Skeletal muscle tissue (tissue), 4 donors: ENCODE data around the gene DMXL1. TPM values are rescaled to one million over a fixed set of nuclear protein-coding genes. Genes with fewer than 3 reads are reported as not detected.

Experiments used
- H3K27ac ChIP-seq: one replicate; pipeline ENCODE4 v1.7.0; 2013; ENCODE audit warnings: mild to moderate bottlenecking, low read depth, low read length, inconsistent platforms
- H3K27me3 ChIP-seq, 3 donors: one replicate each; pipeline ENCODE4 v1.7.0; 2013; ENCODE audit warnings: low read length in 3 of 3; ENCODE audit not compliant: control insufficient read depth in 3 of 3, insufficient read depth in 3 of 3
- H3K36me3 ChIP-seq, 3 donors: one replicate each; pipeline ENCODE4 v1.7.0; 2013; ENCODE audit warnings: low read length in 3 of 3; ENCODE audit not compliant: control insufficient read depth in 3 of 3, insufficient read depth in 3 of 3
- H3K4me1 ChIP-seq, 3 donors: one replicate each; pipeline ENCODE4 v1.7.0; 2013; ENCODE audit warnings: low read length in 3 of 3, mild to moderate bottlenecking in 3 of 3; ENCODE audit not compliant: control insufficient read depth in 3 of 3, insufficient read depth in 3 of 3
- H3K4me3 ChIP-seq, 3 donors: one replicate each; pipeline ENCODE4 v1.7.0; 2013; ENCODE audit warnings: low read length in 3 of 3
- H3K9ac ChIP-seq, 3 donors: one replicate each; pipeline ENCODE4 v1.7.0; 2013; ENCODE audit warnings: low read length in 3 of 3, mild to moderate bottlenecking in 3 of 3, moderate library complexity in 2 of 3, low read depth in 1 of 3
- H3K9me3 ChIP-seq, 3 donors: one replicate each; pipeline ENCODE4 v1.7.0; 2013; ENCODE audit warnings: low read length in 3 of 3; ENCODE audit not compliant: control insufficient read depth in 3 of 3
- total RNA-seq: library from RNA; depleted of rRNA; stranded (reverse); fragments of >200 nt; gene quantifications from one replicate; pipeline ENCODE4 v1.2.3, GENCODE V29; 2014
- donor health status: Osteomylitis.

Gene DMXL1
- total RNA-seq, 1 donor from 2014 or later: 61.1 TPM

DNA sequence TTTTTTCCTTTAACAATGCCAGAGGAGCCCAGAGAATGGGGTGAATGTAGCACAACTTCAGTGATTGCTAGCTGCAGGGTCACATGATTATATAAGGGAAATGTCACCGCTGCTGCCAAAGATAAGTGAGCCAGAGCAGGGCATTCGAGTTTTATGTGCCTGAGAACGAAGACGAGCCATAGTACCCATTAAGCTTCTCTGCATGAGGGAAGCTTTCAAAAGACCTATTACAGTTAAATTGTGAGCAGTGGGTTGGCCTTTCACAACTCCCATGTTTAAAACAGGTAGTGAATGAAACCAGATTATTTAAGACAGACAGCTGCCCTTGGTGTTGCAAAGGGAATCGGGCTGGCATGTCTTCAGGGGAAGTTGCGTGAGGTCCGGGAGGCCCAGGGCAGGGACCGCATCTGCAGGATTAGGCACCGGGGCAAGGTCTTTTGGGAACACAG, 202.5 kb downstream of the DMXL1 start:
- no peaks in the 10 kb centered on the region for H3K27me3 ChIP-seq

GRCh38 chr5:119274030-119274766, 203.3 kb downstream of the DMXL1 start:
- Histone ChIP-seq H3K27ac (no peak overlapping the region), H3K9me3 (no peaks in the 10 kb centered on the region), H3K4me1 (peaks cover 1 to 9% (median 2%) of the 10 kb centered on the region in 3 donors), H3K36me3 (no peaks in the 10 kb centered on the region), H3K9ac (no peak overlapping the region), H3K27me3 (no peaks in the 10 kb centered on the region), H3K4me3 (no peak overlapping the region)

More for the DNA sequence above, 202.5 kb downstream of the DMXL1 start:
- no peaks in the 10 kb centered on the region for H3K36me3 ChIP-seq
- H3K4me3 ChIP-seq: no peak overlapping the region
- H3K9me3 ChIP-seq: no peaks in the 10 kb centered on the region
- H3K4me1 ChIP-seq: peaks cover 5 to 14% (median 6%) of the 10 kb centered on the region in 3 donors
- no peak overlapping the region for H3K27ac ChIP-seq
- H3K9ac ChIP-seq: no peak overlapping the region

- Histone ChIP-seq H3K4me1 (peaks cover 0 to 5% (median 0%) of the 10 kb centered on the region in 3 donors), H3K36me3 (no peaks in the 10 kb centered on the region), H3K27ac (no peak overlapping the region), H3K9ac (no peak overlapping the region), H3K27me3 (no peaks in the 10 kb centered on the region), H3K4me3 (no peak overlapping the region), H3K9me3 (no peaks in the 10 kb centered on the region)
Observed at GRCh38 chr5:119274767-119275130, 203.9 kb downstream of the DMXL1 start.

- Histone ChIP-seq H3K27me3 (no peaks in the 10 kb centered on the region), H3K27ac (no peak overlapping the region), H3K9me3 (no peaks in the 10 kb centered on the region), H3K9ac (no peak overlapping the region), H3K4me1 (peaks cover 0 to 5% (median 0%) of the 10 kb centered on the region in 3 donors), H3K4me3 (no peak overlapping the region), H3K36me3 (no peaks in the 10 kb centered on the region)
Observed at GRCh38 chr5:119275146-119275545, 204.3 kb downstream of the DMXL1 start.

DNA sequence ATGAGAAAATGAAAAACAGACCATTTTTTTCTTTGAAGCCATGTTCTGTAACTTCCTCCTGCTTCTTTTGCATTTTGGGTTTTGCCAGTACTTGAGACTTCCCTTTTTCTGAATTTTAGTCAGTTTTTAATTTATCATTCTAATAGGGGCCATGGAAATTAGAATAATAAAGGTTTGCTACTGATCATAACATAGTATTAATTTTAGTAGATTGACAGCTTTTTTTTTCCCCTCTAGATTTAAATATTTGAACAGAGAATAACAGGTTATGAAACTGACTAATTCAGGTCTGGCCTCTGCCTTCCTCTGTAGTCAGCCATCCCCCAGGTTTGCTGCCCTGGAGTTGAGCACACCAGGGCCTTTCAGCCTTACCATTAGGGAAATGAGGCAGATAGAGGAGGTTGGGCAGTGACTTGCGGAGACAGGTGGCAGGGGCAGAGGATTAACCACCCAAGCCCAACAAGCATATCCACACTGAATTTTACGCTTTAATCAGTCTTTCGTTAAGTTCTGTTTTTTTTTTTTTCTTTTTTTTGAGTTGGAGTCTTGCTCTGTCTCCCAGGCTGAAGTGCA, 204.8 kb downstream of the DMXL1 start:
- Histone ChIP-seq H3K27ac (no peak overlapping the region), H3K27me3 (no peaks in the 10 kb centered on the region), H3K36me3 (no peaks in the 10 kb centered on the region), H3K4me1 (peaks cover 0 to 5% (median 0%) of the 10 kb centered on the region in 3 donors), H3K9me3 (no peaks in the 10 kb centered on the region), H3K4me3 (no peak overlapping the region), H3K9ac (no peak overlapping the region)

GRCh38 chr5:119276978-119277377, 206.1 kb downstream of the DMXL1 start:
- no peak overlapping the region for H3K27ac ChIP-seq
- H3K27me3 ChIP-seq: no peaks in the 10 kb centered on the region
- no peaks in the 10 kb centered on the region for H3K9me3 ChIP-seq
- no peak overlapping the region for H3K4me3 ChIP-seq
- no peak overlapping the region for H3K9ac ChIP-seq
- H3K4me1 ChIP-seq: peaks cover 0 to 5% (median 0%) of the 10 kb centered on the region in 3 donors
- no peaks in the 10 kb centered on the region for H3K36me3 ChIP-seq

DNA sequence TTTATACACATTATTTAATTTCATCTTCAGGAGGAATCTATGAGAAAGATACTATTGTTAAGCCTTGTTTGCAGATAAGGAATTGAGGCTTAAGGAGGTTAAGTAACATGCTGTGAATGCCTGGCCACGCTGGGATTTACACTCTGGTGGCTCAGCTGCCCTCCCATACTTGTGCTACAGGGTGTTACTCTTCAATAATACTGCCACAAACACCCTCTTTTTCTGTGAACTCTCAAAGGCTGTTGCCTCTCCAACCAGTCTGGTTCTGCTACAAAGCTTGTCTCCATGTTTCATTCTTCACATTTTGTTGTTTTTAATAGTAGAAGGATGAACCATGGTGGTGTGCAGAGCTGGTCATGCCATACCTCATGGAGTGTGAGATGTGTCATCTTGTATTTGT, 208.2 kb downstream of the DMXL1 start:
- Histone ChIP-seq H3K4me1 (peaks cover 0 to 5% (median 0%) of the 10 kb centered on the region in 3 donors), H3K27me3 (no peaks in the 10 kb centered on the region), H3K9me3 (no peaks in the 10 kb centered on the region), H3K4me3 (no peak overlapping the region), H3K36me3 (no peaks in the 10 kb centered on the region), H3K27ac (no peak overlapping the region), H3K9ac (no peak overlapping the region)

DNA sequence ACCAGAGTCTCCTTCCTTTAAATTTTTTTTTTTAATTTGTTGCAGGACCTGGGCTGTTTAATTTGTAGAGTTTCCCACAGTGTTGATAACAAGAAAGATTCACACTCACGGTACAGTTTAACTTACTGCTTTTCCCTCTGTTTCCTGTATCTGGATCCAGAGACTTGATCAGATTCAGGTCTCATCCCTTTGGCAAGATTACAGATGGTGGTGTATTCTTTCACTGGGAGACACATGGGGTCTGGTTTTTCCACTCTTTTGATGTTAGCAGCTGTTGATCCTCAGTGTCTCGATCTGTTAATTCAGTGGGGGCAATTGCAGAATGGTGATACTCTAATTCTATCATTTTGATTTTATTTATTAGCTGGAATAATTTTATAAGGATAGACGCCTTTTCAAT, 209.5 kb downstream of the DMXL1 start:
- H3K4me1 ChIP-seq: no peaks in the 10 kb centered on the region
- no peak overlapping the region for H3K27ac ChIP-seq

DNA sequence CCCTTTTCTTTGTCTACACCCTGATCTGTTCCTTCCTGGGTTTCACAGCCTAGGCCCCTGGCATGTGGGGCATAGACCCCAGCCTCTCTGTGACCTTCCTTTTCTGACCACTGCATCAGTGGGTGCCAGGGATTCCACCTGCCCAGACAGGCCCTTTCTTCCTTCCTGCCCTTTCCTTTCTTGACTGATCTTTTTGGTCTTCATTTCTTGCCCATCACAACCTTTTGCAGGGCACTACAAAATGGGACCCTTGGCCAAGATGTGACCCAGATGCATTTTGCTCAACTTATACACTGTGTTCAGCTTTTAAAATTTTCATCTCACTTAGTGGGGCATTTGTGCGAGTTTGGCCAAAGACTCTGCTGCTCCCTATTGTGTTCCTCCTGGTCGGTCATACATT, 211.7 kb downstream of the DMXL1 start:
- H3K9ac ChIP-seq: no peak overlapping the region
- peaks cover 0 to 5% (median 0%) of the 10 kb centered on the region in 3 donors for H3K4me1 ChIP-seq
- H3K27me3 ChIP-seq: no peaks in the 10 kb centered on the region
- H3K27ac ChIP-seq: no peak overlapping the region
- H3K36me3 ChIP-seq: no peaks in the 10 kb centered on the region
- H3K4me3 ChIP-seq: no peak overlapping the region
- no peaks in the 10 kb centered on the region for H3K9me3 ChIP-seq

More for the DNA sequence above, 209.5 kb downstream of the DMXL1 start:
- H3K9ac ChIP-seq: no peak overlapping the region
- no peaks in the 10 kb centered on the region for H3K27me3 ChIP-seq
- H3K9me3 ChIP-seq: no peaks in the 10 kb centered on the region
- H3K36me3 ChIP-seq: no peaks in the 10 kb centered on the region
- no peak overlapping the region for H3K4me3 ChIP-seq

GRCh38 chr5:119284031-119284430, 213.1 kb downstream of the DMXL1 start:
- Histone ChIP-seq H3K9me3 (no peaks in the 10 kb centered on the region), H3K36me3 (no peaks in the 10 kb centered on the region), H3K4me1 (peaks cover 0 to 5% (median 0%) of the 10 kb centered on the region in 3 donors), H3K9ac (no peak overlapping the region), H3K27ac (no peak overlapping the region), H3K27me3 (no peaks in the 10 kb centered on the region), H3K4me3 (no peak overlapping the region)
